Heart left ventricle (tissue), 16 donors: ENCODE results near the gene LRRC23. TPM values are rescaled to one million over a fixed set of nuclear protein-coding genes. Genes with fewer than 3 reads are reported as not detected.
A peak's percentile ranks its signal among the peaks of the same experiment; 100 is the strongest.

Source experiments
- ATAC-seq, 4 donors: fragments of 200-7000 bp; cut with Tn5 transposase; one replicate each; pipeline ENCODE4 v1.9.1; 2020 to 2022; ENCODE audit warnings: moderate library complexity in 4 of 4, mild to moderate bottlenecking in 3 of 4, moderate number of reproducible peaks in 1 of 4
- DNase-seq, 5 donors: peaks; one replicate each; pipeline ENCODE4 v3.0.0-alpha.2; 2020
- H3K27ac ChIP-seq, 12 donors: fragments of 200-600 bp; sonication (generic) in 4 of 12; one replicate each; pipeline versions ENCODE4 v1.5.0 to v1.8.0; 2016 to 2022; ENCODE audit warnings: mild to moderate bottlenecking in 2 of 12
- H3K27me3 ChIP-seq, 9 donors: fragments of 200-600 bp; sonication (generic) in 2 of 9; one replicate each; pipeline versions ENCODE4 v1.5.1 to v1.8.0; 2016 to 2022; ENCODE audit warnings: mild to moderate bottlenecking in 3 of 9
- H3K36me3 ChIP-seq, 9 donors: fragments of 200-600 bp; sonication (generic) in 2 of 9; one replicate each; pipeline versions ENCODE4 v1.5.0 to v1.8.0; 2018 to 2022; ENCODE audit warnings: mild to moderate bottlenecking in 2 of 9
- H3K4me1 ChIP-seq, 12 donors: fragments of 200-600 bp; sonication (generic) in 4 of 12; one replicate each; pipeline versions ENCODE4 v1.5.0 to v1.8.0; 2016 to 2022; ENCODE audit warnings: mild to moderate bottlenecking in 3 of 12
- H3K4me3 ChIP-seq, 12 donors: fragments of 200-600 bp; sonication (generic) in 4 of 12; one replicate each; pipeline versions ENCODE4 v1.5.0 to v1.8.0; 2017 to 2022; ENCODE audit warnings: mild to moderate bottlenecking in 9 of 12, moderate library complexity in 4 of 12
- H3K9me3 ChIP-seq, 12 donors: fragments of 200-600 bp; sonication (generic) in 4 of 12; one replicate each; pipeline versions ENCODE4 v1.5.0 to v1.8.0; 2016 to 2022; ENCODE audit warnings: mild to moderate bottlenecking in 1 of 12
- POLR2A ChIP-seq, 2 donors: fragments of 450-650 bp; IDR thresholded peaks; one replicate each; pipeline ENCODE4 v1.6.1; 2017; ENCODE audit warnings: antibody characterized with exemption in 2 of 2, mild to moderate bottlenecking in 2 of 2, moderate library complexity in 2 of 2
- WGBS, 4 donors: extraction: QIAGEN DNeasy Blood & Tissue Kit in 2 of 4; methylation state at CpG; one replicate each; pipeline versions ENCODE4 v1.1.5 to v1.1.7; 2013 to 2018; 5-methylcytosine and 5-hydroxymethylcytosine counted together
- intact Hi-C, 10 donors: fragments of 100-400 bp; cut with DNase I; formaldehyde crosslinking; loops; one replicate each; pipeline versions ENCODE4 v1.11.1 to v1.14.2; 2022
- long read RNA-seq, 3 donors: library from polyadenylated mRNA; unstranded; transcript quantifications; one replicate each; pipeline ENCODE4 v2.0.0, GENCODE V29; 2020 to 2021
- polyA plus RNA-seq, 2 donors: library from polyadenylated mRNA; stranded (reverse); fragments of 200-250 nt; gene quantifications; one replicate each; pipeline ENCODE4 v1.2.3, GENCODE V29; 2013
- total RNA-seq, 9 donors: library from RNA; depleted of rRNA in 2 of 9; stranded (reverse); fragments of >200 nt in 2 of 9; fragmentation: NEBNext Ultra II Directional in 3 of 9; extraction: Animal tissue kit (Norgen Biotek cat#: 25700) in 3 of 9; gene quantifications; one replicate each; pipeline versions ENCODE4 v1.1.0 to v1.2.4, GENCODE V29; 2016 to 2023
- TF ChIP-seq, protein P1 (sequence below), 12 donors: fragments of 200-600 bp; sonication (generic) in 4 of 12; IDR thresholded peaks; one replicate each; pipeline versions ENCODE4 v1.5.0 to v1.8.0; 2018 to 2022; ENCODE audit warnings: antibody characterized with exemption in 12 of 12, mild to moderate bottlenecking in 5 of 12
- donor health status: ischemic (EF 13 %, LVEDD 7.1; RV severe dilation, severe dysfunction).
- donor health status: healthy with polysubstance abuse.
- donor health status: DM: no; HTN: yes; CAD: no.
- donor health status: DM: no; HTN: no; CAD: no.
- donor health status: ischemic (EF 25% LVEDD 6.9; RV normal size, moderate dysfunction).
- donor health status: ischemic (EF 25% LVEDD 5.7; RV mildly dilated, moderate dysfunction).
- donor health status: healthy.
- donor health status: DM: yes; HTN: yes; CAD: no.
- donor health status: ischemic (EF 35%, LVEDD 5.7; RV mildly dilated, moderate dysfunction).
- donor health status: nonischemic (EF 11% LVEDD 7.7; RV severe dilation, severe dysfunction).
- donor health status: DM: yes; HTN: yes; CAD: no.
- donor health status: PGD.
- donor health status: ischemic (EF 29% LVEDD 5.4; RV normal size, mild dysfunction).
- donor health status: nonischemic (EF 23%, LVEDD 6.1; RV moderate dilation, normal function).

Gene LRRC23, protein sequence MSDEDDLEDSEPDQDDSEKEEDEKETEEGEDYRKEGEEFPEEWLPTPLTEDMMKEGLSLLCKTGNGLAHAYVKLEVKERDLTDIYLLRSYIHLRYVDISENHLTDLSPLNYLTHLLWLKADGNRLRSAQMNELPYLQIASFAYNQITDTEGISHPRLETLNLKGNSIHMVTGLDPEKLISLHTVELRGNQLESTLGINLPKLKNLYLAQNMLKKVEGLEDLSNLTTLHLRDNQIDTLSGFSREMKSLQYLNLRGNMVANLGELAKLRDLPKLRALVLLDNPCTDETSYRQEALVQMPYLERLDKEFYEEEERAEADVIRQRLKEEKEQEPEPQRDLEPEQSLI
- total RNA-seq (10 to 100 TPM in 5 of 9 donors, 1 to 10 TPM in 4; 8.2 to 15.1 (median 10.3) TPM), polyA plus RNA-seq (10 to 100 TPM; 14.8 to 15.3 TPM)
- long read RNA-seq, donor 1, transcript LRRC23-211 (7 exons, 1,412 nt) = major isoform, 5 of 8 reads
- long read RNA-seq, donor 1, partial matches to known transcripts = 1 of 8 reads
- long read RNA-seq, donor 1, other reads (novel, unspliced or antisense) = 0 of 8 reads
- long read RNA-seq, donor 2, transcript LRRC23-201 (8 exons, 1,615 nt) = major isoform, 10 of 20 reads
- long read RNA-seq, donor 2, partial matches to known transcripts = 3 of 20 reads
- long read RNA-seq, donor 2, other reads (novel, unspliced or antisense) = 2 of 20 reads
- long read RNA-seq, donor 3, partial matches to known transcripts = 1 of 6 reads
- long read RNA-seq, donor 3, other reads (novel, unspliced or antisense) = 0 of 6 reads

DNA sequence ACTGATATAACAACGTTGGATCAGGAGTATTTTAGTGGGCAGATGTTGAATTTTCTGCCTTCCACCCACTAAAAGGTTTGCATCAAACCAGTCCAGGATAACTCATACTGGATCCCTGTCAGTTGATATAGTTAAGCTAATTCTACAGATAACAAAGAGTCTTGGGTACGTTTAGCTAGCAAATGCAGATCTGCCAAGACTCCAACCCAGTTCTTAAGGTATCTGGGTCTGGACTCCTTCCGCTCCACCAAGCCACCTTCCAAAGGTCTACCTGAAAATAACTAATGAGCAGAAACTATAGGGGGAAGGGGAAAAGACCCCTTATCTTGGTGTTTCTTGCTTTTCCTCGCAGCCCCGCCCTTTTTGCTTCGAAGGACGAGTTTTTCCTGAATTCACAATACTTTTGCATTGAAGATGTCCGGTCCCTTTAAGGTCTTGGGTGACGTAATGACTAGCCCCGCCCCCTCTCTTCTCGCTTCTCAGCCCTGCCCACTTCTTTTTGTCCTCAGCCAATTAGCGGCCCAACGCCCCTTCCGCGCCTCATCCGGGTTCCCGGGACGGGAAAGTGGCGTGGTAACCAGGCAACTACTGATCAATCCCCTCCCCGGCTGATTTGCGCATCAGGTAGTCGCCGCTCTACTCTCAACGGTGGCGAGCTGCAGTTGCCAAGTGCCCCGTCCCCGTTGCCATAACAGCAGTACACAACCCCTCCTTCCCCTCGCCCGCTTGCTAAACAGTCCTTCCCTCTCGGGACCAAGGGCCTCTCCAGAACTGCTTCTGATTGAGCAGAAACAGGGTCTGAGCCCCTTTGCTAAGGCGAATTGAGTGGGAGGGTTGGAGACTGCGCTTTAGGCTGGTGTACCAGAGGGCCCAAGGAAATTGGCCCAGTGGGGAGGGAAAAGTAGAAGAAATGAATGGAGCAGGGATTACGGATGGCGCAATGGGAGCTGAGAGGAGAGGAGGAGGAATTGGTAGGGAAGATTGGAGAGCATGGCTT, at the start of gene LRRC23:
Gene LRRC23, plus strand, starts transcription at position 543 of the 997 bp plus-strand sequence. CDS start 812 bp downstream, outside the sequence.
- Histone ChIP-seq H3K4me1 (peaks cover 0 to 20% (median 10%) of the 10 kb centered on the region in 12 donors), H3K27ac (peak within 1 kb of the TSS in 11 of 12 donors; percentile 63 to 84 (median 77)), H3K9me3 (no peaks in the 10 kb centered on the region), H3K36me3 (peaks cover 0 to 19% (median 0%) of the 10 kb centered on the region in 9 donors), H3K27me3 (no peaks in the 10 kb centered on the region), H3K4me3 (peak within 1 kb of the TSS; percentile 32 to 79 (median 68))
- WGBS, 4 donors = 5% methylated on average over 34 of the region's 34 CpGs
- intact Hi-C loops = no loop called here
- DNase-seq (peak; percentile 96 to 98 (median 97)), ATAC-seq (peak; percentile 95 to 98 (median 97))
- TF ChIP-seq, protein P1, sequence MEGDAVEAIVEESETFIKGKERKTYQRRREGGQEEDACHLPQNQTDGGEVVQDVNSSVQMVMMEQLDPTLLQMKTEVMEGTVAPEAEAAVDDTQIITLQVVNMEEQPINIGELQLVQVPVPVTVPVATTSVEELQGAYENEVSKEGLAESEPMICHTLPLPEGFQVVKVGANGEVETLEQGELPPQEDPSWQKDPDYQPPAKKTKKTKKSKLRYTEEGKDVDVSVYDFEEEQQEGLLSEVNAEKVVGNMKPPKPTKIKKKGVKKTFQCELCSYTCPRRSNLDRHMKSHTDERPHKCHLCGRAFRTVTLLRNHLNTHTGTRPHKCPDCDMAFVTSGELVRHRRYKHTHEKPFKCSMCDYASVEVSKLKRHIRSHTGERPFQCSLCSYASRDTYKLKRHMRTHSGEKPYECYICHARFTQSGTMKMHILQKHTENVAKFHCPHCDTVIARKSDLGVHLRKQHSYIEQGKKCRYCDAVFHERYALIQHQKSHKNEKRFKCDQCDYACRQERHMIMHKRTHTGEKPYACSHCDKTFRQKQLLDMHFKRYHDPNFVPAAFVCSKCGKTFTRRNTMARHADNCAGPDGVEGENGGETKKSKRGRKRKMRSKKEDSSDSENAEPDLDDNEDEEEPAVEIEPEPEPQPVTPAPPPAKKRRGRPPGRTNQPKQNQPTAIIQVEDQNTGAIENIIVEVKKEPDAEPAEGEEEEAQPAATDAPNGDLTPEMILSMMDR (IDR thresholded peaks at IDR 0.05) = no peak
- TF ChIP-seq POLR2A (IDR thresholded peaks at IDR 0.05) = peak in 1 of 2 donors; percentile 61

GRCh38 chr12:6855322-6855721, 49.3 kb upstream of the LRRC23 start:
- 90 to 94% (median 90%) methylated on average over 14 of the region's 14 CpGs for WGBS, 4 donors
- no peak for ATAC-seq
- H3K27me3 ChIP-seq = no peaks in the 10 kb centered on the region
- no peak for DNase-seq
- no peak overlapping the region for H3K4me3 ChIP-seq
- TF ChIP-seq, protein P1 (IDR thresholded peaks at IDR 0.05) = no peak
- TF ChIP-seq POLR2A (IDR thresholded peaks at IDR 0.05) = no peak
- peaks cover 4 to 53% (median 50%) of the 10 kb centered on the region in 9 donors for H3K36me3 ChIP-seq
- H3K27ac ChIP-seq = no peak overlapping the region
- intact Hi-C loops = no loop called here
- no peaks in the 10 kb centered on the region for H3K9me3 ChIP-seq
- peaks cover 0 to 22% (median 14%) of the 10 kb centered on the region in 12 donors for H3K4me1 ChIP-seq

DNA sequence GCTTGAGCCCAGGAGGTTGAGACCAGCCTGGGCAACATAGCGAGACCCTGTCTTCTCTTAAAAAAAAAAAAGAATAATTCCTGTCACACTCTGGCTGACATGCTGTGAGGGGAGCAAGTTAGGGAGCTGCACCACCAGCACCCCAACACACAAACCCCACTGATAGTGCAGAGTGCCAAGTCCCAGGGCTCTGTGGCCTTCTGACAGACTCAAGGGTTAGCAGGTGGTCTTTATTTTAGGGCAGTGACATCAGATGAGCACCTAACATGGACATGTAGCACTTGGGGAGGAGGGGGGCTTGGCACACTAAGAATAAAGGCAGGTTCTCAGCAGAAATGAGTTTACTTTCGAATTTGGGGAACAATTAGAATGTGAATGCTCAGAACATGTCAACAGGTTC, 45.8 kb upstream of the LRRC23 start:
- DNase-seq (no peak), ATAC-seq (no peak)
- WGBS, 4 donors = 88 to 100% (median 95%) methylated on average over 2 of the region's 2 CpGs
- Histone ChIP-seq H3K9me3 (no peaks in the 10 kb centered on the region), H3K4me3 (no peak overlapping the region), H3K27ac (no peak overlapping the region), H3K4me1 (peaks cover 0 to 6% (median 0%) of the 10 kb centered on the region in 12 donors), H3K36me3 (peaks cover 4 to 87% (median 85%) of the 10 kb centered on the region in 9 donors), H3K27me3 (no peaks in the 10 kb centered on the region)
- intact Hi-C loops = no loop called here
- TF ChIP-seq, protein P1 (IDR thresholded peaks at IDR 0.05) = no peak
- TF ChIP-seq POLR2A (IDR thresholded peaks at IDR 0.05) = no peak
